GM18520 (cell line): ENCODE measurements around the gene GALR3.

ENCODE experiments used
- ATAC-seq: cut with Tn5 transposase; IDR thresholded peaks from one replicate; pipeline ENCODE4 v1.9.1; 2021; ENCODE audit not compliant: unreplicated experiment

Gene GALR3

DNA sequence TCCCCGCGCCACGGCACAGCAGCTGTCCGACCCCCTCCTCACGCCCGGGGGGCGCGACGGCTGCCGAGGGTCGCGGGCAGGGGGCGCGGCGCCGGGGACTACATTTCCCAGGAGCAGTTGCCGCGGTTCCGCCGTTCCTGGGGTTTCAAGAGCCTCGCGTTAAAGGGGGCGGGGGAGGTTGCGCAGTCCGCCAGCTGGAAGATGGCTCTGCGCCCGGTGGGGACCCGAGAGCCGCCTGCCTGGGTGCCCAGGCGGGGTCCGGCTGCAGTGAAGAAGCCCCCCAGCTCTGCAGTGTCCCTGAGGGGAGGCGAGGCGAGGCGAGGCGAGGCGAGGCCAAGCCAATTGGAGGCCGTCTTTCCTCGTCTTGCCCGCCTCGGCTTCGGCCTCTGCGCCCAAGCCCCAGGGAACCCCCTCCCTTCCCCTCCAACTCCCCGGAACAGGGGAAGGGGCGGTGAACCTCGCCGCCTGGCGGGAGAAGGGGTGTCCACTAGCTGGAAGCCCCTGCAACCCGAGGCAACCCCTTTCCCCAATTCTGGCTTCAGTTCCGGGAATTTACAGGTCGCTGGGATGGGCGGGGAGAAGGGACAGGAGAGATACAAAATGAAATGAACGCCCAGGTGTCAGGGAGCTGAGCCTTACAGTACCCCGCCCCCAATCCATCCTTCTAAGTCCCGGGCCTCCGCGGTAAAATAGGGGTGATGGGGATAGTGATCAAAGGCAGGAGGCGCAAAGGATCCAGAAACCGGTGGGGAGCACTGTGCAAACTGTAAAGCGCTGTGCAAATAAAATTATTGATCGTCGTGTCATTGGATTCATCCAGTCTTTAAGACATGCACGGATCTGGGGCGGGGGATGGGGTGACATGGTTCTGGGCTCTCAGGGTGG lies 20.6 kb upstream of the GALR3 start:
- no peak for ATAC-seq

DNA sequence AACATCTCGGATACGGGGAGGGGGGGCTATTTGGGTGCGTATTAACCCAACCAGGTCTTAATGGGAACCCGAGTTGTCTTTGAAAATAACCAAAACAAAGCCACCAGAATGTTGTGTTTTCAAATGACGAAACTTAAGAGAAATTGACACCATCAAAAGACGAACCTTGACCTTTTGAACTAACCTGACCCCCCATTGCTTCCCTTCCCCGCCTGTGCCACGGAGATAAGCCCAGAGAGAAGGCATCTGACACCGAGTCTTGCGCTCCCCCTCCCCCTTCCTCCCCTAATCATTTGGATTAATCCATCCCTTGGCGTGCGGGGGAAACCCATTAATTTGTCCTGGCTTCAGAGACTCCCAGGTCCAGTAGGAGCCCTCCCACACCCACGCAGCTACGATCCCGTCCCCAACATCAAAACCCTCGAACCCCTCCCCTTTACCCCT lies 20.0 kb upstream of the GALR3 start:
- no peak for ATAC-seq

DNA sequence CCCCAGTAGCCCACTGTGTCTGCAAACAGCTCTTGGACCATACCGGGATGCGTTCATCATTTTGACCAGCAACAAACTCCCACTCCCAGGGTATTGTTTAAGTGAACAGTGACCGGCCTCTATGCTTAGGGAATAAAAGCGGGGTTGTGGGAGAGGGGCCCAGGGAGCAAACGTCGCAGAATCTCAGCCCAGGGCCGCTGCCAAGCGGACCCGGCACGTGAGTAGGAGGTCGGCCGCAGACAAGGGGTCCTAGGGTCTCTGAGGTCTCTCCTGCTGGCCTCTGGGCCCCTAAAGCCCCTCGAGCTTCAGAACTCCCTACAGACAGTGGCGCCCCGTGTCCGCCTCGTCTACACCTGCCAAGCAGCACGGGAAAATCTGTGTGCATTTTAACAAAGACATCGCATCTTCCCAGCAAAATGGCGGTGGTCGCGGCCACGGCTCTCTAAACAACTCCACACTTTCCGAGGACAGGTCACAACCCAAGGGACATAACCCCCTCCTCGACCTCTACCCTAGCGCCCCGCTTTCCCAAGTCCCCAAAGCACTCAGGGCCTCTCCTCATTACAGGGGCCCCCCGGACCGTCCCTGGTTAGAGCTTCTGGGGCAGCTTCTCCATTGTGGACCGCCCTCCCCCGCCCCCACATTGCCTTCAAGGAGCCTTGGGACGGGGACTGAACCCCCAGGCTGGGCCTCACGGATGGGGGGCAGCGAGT lies 19.4 kb upstream of the GALR3 start:
- ATAC-seq, result no peak

DNA sequence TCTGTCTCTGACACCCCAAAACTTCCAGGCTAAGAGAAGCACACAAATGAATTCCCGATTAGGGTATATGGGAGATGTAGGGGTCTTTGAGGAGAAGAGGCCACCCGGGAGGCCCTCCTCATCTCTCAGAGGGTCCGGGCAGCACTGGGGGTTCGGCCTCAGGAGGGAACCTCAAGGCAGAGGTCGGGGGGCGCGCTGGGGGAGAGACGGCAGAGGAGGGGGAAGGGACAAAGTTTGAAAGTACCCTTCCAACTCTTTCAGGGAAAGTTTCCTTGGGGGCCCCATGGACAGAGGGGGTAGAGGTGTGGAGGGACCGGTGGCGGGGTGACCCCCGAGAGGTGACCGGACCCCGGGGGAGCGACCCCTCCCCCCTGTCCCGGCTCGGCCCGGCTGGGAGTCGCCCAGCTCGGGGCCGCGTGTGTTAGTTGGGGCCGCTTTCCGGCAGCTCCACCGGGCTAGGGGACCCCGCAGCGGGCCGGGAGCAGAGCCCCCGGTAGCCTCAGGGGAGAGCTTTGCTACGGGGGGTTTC lies 18.8 kb upstream of the GALR3 start:
- ATAC-seq, result no peak

DNA sequence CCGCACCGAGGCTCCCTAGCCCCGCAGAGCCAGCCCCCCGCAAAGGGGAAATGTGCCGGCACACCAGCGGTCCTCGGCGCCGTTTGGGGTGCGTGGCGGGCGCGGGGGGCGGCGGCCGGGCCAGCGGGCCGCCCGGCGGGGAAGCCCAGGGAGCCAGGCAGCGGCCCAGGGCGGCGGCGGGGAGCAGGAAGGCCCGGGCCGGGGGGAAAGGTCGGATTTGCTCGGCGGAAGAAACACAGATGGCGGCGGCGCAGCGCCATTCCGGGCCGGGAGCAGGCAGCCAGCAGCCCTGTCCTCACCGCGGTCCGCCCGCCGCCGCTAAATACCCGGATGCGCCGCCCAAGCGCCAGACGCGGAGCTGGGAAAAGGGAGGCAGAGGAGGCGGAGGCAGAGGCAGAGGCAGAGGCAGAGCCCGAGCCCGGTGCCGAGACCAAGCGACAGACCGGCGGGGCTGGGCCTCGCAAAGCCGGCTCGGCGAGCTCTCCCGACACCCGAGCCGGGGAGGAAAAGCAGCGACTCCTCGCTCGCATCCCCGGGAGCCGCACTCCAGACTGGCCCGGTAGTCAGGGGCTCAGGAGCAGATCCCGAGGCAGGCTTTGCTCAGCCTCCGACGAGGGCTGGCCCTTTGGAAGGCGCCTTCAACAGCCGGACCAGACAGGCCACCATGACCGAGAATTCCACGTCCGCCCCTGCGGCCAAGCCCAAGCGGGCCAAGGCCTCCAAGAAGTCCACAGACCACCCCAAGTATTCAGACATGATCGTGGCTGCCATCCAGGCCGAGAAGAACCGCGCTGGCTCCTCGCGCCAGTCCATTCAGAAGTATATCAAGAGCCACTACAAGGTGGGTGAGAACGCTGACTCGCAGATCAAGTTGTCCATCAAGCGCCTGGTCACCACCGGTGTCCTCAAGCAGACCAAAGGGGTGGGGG lies 18.0 kb upstream of the GALR3 start:
- ATAC-seq, result no peak

DNA sequence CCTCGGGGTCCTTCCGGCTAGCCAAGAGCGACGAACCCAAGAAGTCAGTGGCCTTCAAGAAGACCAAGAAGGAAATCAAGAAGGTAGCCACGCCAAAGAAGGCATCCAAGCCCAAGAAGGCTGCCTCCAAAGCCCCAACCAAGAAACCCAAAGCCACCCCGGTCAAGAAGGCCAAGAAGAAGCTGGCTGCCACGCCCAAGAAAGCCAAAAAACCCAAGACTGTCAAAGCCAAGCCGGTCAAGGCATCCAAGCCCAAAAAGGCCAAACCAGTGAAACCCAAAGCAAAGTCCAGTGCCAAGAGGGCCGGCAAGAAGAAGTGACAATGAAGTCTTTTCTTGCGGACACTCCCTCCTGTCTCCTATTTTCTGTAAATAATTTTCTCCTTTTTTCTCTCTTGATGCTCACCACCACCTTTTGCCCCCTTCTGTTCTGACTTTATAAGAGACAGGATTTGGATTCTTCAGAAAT lies 17.3 kb upstream of the GALR3 start:
- ATAC-seq, result no peak

DNA sequence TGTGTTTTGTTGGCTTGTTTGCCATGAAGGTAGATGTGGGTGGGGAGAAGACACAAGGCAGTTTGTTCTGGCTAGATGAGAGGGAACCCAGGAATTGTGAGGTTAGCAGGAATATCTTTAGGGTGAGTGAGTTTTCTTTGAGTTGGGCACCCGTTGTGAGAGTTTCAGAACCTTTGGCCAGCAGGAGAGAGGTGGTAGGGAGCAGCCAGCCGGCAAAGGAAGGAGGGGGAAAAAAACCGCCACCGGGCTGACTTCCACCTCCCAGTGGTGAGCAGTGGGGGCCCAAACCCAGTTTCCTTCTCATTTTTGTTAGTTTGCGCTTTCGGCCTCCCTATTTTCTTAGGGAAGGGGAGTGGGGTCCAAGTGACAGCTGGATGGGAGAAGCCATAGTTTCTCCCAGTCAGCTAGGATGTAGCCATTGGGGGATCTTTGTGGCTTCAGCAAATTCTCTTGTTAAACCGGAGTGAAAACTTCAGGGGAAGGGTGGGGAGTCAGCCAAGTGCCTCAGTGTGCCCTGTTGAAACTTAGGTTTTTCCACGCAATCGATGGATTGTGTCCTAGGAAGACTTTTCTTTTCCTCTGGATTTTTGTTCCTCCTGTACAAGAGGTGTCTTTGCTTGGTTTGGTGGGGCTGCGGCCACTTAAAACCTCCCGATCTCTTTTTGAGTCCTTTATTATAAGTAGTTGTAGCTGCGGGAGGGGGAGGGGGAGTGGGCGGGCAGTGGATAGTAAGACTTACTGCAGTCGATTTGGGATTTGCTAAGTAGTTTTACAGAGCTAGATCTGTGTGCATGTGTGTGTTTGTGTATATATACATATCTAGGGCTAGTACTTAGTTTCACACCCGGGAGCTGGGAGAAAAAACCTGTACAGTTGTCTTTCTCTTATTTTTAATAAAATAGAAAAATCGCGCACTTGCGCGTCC lies 16.5 kb upstream of the GALR3 start:
- ATAC-seq, result no peak

DNA sequence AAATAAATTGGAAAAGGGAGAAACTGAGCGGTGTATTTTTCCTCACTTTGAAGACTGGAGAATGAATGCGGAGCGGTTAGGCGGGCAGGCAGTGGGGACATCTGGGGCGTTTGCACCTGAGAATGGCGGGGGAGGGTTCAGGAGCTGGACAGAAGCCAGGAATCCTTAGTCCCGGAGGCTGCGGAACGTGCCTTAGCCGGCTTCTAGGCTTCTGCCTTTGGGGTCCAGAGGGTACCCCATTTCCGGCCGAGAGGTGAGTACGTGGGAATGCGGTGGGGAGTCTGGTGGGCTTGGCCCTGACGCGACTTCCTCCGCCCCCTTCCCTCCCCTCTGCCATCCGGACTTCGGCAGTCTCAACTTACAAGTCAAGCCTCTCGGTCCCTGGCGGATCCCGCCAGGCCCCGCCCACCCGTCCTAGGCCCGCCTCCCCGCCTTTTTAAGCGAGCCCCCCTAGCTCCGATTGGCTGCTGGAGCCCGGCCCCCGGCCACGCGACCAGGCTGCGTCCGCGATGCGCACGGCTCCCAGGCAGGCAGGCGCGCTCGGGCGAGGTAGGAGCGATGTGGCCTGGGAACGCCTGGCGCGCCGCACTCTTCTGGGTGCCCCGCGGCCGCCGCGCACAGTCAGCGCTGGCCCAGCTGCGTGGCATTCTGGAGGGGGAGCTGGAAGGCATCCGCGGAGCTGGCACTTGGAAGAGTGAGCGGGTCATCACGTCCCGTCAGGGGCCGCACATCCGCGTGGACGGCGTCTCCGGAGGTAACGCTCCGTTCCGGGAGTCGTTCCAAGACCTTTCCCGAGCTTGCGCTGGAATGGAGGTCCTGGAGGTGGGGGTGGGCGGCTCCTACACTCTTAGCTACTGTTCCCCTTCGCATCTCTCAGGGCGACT lies 15.5 kb upstream of the GALR3 start, which contains the start of gene GCAT:
Gene GCAT (plus strand): TSS at position 525 of the 884 bp plus-strand sequence. CDS start 34 bp downstream, at position 559.
- ATAC-seq, result peak; percentile 75

DNA sequence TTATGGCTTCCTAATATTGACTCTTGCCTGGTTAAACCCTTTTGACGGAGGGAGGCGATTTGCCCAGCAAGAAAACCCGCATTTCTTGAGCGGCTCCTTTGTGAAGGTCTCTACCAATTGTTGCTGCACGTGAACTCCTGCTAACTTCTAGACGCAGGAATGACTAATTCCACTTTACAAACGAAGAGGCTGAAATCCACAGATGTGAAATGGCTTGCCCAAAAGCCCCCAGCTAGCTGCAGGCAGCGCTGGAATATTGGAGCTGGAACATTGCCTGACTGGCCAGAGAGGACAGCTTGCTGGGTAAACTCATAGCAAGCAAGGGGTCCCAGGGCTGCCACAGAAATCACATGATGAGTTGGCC lies 14.9 kb upstream of the GALR3 start:
- ATAC-seq, result no peak

DNA sequence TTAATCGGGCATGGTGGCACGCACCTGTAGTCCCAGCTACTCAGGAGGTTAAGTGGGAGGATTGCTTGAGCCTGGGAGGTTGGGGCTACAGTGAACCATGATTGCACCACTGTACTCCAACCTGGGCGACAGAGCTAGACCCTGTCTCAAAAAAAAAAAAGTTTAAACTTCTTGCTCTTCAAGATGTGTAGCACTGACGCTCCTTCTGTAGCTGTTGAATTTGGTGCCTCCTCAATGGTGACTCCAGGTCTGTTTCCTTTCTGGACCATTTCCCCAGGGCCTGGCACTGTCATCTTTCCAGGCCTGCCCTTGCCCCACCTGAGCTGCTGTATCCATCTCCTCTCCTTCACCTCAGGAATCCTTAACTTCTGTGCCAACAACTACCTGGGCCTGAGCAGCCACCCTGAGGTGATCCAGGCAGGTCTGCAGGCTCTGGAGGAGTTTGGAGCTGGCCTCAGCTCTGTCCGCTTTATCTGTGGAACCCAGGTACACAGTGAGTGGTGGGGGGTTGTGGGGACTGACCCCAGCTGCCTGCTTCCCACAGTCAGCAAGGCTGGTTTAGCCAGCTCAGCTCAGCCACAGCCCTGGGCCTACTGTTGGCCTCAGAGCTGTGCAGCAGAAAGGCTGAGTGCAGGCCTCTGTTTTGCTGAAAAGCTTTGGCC lies 13.4 kb upstream of the GALR3 start:
- ATAC-seq, result no peak

DNA sequence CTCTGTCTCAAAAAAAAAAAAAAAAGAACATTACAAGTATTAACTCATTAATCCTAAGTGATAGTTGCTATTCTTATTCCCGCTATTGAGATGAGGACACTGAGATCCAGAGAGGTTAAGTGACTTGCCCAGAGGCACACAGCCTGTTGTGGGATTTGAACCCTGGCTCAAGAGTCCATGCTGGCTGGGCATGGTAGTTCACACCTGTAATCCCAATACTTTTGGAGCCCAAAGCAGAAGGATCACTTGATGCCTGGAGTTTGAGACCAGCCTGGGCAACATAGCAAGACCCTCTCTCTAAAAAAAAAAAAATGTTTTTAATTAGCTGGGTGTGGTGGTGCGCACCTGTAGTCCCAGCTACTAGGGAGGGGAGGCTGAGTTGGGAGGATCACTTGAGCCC lies 11.3 kb upstream of the GALR3 start:
- no peak for ATAC-seq

DNA sequence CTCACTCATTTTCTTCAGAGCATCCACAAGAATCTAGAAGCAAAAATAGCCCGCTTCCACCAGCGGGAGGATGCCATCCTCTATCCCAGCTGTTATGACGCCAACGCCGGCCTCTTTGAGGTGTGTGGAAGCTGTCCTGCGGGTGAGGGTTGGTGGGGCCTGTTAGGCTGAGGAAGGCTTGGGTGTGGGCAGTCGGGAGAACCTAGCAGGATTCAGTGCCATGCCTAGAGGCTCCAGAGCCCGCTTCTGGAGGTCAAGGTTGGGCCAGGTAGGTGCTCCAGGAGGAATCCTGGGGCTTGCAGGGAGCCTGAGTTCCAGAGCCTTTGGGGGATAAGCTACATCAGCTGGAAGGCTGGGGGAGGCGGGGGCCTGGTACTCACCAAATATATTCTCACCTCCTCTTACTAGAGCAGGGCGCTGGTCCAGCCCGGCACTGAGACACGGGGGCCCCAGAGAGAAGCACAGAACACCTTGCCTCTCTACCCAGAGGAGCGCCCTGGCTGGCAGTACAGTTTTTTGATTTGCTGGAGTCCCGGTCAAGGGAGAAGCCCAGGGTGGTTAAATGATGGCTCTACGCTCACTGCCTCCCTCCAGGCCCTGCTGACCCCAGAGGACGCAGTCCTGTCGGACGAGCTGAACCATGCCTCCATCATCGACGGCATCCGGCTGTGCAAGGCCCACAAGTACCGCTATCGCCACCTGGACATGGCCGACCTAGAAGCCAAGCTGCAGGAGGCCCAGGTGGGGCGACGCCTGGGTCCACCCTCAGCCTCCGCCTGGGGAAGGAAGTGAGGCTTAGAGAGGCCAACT lies 10.1 kb upstream of the GALR3 start:
- no peak for ATAC-seq

DNA sequence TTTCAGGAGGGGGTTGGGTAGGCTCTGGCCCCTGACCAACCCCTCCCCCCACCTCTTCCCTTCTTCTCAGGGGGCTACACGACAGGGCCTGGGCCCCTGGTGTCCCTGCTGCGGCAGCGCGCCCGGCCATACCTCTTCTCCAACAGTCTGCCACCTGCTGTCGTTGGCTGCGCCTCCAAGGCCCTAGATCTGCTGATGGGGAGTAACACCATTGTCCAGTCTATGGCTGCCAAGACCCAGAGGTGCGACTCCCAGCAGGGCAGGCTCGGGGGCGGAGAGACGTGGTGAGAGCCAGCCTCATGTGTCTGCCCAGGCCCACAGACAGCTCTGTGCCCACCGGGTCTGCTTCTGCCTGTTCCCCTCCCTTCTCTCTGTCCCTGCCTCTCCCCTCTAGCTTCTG lies 7.6 kb upstream of the GALR3 start:
- ATAC-seq, result no peak

DNA sequence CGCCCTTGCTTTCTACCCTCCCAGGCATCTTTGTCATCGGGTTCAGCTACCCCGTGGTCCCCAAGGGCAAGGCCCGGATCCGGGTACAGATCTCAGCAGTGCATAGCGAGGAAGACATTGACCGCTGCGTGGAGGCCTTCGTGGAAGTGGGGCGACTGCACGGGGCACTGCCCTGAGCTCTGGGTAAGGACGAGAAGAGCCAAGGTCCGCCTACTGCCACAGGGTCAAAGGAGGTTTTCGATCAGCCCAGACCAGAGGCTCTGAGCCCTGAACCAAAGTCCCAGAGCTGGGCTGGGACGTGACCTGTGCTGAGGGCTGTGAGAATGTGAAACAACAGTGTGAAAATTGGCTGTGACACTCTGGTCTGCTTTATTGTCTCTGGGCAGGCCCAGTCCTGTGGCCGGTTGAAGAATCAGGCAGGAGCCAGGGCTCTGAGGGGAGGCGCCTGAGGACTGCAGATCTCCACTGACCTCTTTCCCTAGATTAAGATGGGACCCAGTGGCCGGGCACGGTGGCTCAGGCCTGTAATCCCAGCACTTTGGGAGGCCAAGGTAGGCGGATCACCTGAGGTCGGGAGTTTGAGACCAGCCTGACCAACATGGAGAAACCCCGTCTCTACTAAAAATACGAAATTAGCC lies 6.5 kb upstream of the GALR3 start:
- no peak for ATAC-seq

DNA sequence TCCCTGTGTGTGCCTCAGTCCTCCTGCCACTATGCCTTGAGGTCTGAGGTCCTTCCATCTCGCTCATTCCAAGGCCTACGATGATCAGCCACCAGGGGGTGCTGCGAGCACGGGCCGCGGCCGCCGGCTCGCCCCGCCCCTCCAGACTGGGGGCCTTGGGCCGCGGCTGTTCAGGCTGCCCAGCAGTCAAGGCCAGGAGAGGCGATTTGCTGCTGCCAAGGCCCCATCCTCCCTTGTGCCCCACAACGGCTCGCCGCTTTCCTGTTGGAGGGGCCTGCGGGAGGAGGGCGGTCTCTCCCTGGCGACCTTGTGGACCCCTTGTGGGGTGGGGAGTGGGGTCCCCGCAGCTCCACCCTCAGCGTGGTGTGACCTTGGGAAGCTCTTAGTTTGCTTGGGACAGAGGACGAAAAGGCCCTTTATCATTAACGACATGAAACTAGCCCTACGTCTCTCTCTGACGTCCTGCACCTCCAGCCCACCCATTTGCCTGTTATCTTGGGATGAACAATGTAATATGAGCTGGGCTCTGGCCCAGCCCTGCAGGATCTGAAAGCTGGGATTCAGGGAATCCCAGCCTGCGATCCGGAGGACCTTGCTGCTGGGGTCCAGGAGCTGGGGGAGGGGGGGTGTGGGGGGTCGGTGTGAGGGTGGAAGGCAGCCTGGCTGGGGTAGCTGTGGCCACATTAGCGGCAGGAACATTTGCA lies 5.3 kb upstream of the GALR3 start:
- no peak for ATAC-seq

DNA sequence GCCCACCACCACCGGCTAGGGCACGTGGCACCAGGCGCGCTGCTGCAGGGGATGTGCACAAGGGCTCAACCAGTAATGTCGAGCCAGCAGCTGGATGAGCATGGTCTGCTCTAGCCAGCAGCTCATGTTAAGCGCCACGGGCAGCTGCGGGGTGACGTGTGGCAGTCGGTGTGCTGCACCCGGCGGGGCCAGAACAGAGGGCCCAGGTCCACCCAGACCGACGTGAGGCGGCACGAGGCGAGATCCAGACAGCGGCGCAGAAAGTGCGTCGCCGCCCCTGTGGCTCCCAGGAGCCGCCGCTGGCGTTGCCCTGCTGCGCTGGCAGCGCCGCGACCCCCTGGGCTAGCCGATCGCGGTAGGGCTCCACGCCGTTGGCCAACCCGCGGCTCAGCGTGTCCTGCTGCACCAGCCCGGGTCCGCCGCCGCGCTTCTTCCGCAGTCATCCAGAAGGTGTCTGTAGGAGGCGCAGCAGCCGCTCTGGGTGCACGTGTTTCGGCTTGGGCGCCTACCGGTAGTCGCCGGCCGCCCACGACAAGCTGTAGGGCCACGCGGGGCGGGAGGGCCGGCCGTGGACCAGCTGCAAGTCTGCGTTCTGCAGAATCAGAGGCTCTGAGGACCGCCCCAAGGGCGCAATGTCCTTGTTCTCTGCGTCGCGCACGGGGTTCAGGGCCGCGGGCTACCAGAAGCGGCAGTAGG lies 4.6 kb upstream of the GALR3 start:
- ATAC-seq, result no peak
